Amniotic epithelial cell (primary cell): ENCODE results near the gene SMIM3.
"Not testable (repeated sequence)": the region's sequence is repeated elsewhere in the genome, so short reads cannot be mapped to it uniquely, and the experiment has no call there.

Experiments used
- DNase-seq: peaks from one replicate; pipeline ENCODE4 v3.0.0-alpha.2; 2010; ENCODE audit warnings: low read depth

SMIM3 gene

DNA sequence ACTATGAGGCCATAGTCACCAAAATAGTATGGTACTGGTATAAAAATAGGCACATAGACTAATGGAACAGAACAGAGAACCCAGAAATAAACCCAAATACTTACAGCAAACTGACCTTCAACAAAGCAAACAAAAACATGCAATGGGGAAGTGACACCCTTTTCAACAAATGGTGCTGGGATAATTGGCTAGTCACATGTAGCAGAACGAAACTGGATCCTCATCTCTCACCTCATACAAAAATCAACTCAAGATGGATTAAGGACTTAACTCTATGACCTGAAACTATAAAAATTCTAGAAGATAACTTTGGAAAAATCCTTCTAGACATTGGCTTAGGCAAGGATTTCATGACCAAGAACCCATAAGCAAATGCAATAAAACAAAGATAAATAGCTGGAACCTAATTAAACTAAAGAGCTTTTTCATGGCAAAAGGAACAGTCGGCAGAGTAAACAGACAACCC, 14.9 kb downstream of the SMIM3 start:
- DNase-seq: not testable (repeated sequence)

DNA sequence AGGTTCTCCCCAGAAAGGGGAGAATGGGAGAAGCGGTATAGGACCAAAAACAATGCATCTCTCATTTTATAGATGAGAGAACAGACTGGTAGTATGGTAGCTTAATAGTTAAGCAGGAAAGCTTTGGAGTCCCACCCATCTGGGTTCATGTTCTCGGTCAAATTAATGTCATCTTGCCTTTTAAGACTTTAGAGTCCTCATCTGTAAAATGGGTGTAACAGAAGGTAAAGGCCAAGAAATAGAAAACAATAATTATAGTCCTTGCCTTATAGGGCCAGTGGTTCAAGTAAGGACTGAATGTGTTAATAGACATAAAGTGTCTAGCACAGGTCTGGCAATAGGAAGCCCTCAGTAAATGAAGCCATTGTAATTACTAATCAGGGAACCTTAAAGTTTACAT, 16.4 kb downstream of the SMIM3 start:
- DNase-seq: no peak

DNA sequence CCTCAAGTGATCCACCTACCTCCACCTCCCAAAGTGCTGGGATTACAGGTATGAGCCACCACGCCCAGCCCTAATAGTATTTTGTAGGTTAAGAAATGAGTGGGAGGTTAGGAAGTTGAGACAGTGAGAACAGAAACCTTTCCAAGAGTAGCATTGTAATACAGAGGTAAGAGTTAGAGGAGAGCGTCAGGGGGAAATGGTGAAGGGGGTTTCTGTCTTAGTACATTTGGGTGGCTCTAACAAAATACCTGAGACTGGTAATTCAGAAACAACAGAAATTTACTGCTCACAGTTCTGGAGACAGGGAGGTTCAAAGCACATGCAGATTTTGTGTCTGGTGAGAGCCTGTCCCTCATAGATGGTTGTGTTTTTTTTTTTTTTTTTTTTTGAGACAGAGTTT, 18.8 kb downstream of the SMIM3 start:
- DNase-seq: no peak

DNA sequence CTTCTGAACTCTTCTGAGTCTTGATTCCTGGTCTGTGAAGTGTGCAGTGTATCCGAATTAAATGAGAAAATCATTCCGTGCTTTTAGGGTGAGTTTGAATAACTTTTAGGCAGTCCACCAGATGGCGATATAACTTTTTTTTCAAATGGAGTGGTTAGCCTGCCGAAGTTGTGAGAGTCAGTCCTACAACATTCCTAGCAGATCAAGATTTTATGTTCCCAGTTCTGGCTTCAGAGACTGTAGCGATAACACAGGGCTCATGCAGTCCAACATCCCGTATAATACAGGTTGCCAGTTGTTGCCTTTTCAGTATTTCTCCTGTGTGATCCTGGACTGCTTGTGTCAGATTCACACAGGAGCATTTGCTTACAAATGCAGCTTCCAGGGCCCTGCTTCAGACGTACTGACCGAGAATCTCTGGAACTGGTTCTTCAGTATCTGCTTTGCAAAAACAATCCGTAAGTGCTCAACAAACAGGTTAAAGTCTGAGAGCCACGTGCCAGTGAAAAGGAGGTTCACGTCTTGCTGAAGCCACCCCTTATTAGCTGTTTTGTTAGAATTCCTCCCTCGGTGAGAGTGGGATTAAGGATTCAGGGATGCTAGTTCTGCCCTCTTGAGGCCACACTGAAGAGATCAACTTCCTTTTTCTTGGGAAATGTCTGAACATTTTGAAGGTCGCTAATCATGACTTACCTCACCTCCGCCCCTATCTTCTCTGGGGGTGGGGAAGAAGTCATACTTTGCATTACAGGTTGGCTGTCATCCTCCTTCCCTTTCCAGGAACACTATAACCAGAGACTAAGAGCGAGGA, 22.8 kb downstream of the SMIM3 start:
- peak; percentile 82 for DNase-seq

DNA sequence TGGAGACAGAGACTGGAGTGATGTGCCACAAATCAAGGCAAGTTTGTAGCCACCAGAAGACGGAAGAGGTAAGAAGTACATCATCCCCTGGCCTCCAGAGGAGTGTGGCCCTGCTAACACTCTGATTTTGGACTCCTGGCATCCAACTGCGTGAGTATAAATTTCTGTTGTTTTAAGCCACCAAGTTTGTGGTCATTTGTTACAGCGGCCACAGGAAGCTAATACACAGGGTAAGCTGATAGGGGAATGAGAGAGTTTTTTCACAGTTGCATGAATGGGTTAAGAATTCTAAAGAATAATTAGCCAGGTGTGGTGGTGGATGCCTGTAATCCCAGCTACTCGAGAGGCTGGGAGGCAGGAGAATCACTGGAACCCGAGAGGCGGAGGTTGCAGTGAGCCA, 25.8 kb downstream of the SMIM3 start:
- no peak for DNase-seq

DNA sequence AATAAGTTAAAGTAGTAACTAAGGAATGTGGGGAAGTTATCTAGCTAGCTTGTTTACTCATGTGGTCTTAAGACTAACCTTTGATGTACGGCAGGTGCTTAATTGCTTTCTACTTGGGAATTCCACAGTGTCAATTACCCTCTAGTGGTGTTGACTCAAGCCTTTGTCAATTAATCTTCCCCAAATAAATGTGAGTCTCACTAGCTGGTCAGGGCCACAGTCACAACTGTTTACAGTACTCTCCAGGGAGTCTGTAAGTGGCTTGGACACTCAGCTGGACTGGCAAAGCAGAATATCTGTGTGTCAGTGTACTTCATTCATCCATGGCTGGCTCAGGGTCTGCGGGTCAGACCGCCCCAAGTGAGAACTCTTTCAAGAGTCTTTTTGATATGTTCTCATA, 30.8 kb downstream of the SMIM3 start:
- no peak for DNase-seq

DNA sequence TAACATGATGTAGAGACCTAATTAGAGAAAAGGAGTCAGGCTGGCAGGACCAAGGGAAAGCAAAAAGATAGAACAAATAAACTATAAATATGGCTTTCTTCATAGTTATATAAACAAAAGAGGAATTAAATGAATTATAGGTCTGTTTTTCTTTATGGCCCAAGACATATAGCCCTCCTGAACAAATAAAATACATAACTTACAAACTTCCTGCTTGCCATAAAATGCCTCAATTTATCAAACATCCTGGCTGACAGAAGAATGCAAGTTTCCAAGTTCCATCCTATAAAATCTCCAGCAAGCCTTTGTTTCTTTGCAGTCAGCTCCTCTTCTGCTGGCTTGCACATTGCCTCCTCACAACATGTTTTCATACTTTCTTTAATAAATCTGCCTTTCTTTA, 36.5 kb downstream of the SMIM3 start:
- DNase-seq: no peak

DNA sequence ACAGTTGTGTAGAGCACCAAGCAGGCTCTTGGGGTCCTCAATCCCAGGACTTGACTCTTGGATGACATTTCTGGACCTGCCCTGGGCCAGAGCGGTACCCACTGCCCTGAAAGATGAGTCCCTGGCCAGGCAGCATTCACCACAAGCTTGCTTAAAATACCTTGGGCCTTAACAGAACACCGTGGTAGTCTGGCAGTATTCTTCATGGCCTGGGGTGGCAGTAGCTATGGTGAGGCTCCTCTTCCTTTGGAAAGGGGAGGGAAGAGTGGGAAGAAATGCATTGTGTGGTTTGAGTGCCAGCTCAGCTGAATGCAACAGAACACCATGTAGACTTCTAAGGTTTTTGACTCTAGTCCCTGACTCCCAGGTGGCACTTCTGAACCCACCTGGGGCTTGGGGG, 38.4 kb downstream of the SMIM3 start:
- no peak for DNase-seq

DNA sequence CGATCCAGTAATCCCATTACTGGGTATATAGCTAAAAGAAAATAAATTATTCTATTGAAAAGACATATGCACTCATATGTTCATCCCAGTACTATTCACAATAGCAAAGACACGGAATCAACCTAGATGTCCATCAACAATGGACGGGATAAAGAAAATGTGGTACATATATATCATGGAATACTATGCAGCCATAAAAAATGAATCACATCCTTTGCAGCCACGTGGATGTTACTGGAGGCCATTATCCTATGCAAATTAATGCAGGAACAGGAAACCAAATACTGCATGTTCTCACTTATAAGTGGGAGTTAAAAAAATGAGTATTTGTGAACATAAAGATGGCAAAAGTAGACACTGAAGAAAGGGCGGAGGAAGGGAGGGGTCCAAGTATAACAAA, 51.2 kb downstream of the SMIM3 start:
- no peak for DNase-seq

DNA sequence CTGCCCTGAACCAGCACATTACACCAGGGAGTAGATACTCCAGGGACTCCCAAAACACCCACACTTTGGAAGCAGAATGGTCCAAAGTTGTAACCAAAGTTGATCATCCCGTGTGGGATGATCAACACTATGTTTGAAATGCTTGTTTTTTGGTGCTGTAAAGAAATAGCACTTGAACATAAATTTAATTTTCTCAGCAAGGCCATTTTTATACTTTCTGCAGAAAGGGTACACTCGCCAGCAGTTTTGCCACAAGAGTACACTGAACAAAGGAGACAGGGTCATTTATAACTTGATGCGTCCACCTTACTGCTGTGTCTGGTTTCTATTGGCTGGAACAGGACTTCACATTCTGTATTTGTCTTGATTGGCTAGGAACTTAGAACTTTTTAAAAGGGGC, 53.3 kb downstream of the SMIM3 start:
- DNase-seq: not testable (repeated sequence)

DNA sequence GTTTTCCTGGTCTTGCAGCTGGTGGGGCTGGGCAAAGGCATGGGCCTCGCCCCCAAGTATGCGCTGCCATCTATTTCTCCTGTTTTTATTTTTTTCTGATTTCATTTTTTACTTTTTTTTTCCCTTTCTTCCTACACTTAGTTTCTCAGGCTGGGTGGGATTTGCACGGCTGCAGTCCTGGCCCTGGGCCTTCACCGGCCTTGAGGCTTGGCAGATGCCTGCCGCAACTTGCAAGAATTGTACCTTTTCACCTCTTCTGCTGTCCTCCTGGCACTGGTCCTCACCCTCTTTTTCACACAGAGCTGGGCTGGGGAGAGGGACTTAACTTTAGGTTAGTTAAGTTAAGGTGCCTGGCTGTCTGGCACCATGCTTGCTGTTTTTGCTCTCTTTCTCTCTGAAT, 57.5 kb downstream of the SMIM3 start:
- DNase-seq: no peak

DNA sequence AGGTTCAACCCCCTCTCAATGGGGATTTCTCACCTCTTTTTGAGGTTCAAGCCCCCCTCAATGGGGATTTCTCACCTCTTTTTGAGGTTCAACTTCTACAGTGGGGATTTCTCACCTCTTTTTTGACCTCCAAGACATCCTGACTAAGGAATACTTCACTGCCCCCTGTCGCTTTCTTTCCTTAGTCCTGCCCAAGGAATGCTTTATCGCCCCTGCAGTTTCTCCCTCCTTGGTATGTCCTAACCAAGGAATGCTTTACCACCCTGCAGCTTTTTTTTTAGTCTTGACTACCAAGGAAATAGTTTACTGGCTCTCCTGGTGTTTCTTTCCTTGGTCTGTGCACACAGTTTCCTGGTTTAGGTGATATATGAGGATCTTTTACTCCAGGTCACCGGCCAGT, 58.1 kb downstream of the SMIM3 start:
- DNase-seq: peak; percentile 34

DNA sequence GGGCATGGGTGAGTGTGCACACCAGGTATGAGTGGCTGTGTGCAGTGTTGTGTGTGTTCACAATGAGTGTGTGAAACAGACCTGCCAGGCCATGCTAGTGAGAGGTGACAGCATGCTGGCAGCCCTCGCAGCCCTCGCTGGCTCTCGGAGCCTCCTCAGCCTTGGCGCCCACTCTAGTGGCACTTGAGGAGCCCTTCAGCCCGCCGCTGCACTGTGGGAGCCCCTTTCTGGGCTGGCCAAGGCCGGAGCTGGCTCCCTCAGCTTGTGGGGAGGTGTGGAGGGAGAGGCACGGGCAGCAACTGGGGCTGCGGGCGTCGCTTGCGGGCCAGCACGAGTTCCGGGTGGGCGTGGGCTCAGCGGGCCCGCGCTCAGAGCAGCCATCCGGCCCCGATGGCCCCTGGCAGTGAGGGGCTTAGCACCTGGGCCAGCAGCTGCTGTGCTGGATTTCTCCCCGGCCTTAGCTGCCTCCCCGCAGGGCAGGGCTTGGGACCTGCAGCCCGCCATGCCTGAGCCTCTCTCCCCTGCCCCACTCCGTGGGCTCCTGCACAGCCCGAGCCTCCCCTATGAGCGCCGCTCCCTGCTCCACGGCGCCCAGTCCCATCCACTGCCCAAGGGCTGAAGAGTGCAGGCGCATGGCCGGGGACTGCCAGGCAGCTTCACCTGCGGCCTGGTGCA, 66.8 kb downstream of the SMIM3 start:
- not testable (repeated sequence) for DNase-seq

DNA sequence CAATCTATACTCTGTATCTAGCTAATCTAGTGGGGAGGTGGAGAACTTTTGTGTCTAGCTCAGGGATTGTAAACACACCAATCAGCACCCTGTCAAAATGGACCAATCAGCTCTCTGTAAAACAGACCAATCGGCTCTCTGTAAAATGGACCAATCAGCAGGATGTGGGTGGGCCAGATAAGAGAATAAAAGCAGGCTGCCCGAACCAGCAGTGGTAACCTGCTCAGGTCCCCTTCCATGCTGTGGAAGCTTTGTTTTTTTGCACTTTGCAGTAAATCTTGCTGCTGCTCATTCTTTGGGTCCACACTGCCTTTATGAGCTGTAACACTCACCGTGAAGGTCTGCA, 67.7 kb downstream of the SMIM3 start, which contains the start of gene IRGM:
TSS of gene IRGM (plus strand) at position 214 of the 346 bp plus-strand sequence. CDS start 1,603 bp downstream, outside the sequence.
- DNase-seq: not testable (repeated sequence)
